ENCODE results near the gene RBMX.

RBMX gene

DNA sequence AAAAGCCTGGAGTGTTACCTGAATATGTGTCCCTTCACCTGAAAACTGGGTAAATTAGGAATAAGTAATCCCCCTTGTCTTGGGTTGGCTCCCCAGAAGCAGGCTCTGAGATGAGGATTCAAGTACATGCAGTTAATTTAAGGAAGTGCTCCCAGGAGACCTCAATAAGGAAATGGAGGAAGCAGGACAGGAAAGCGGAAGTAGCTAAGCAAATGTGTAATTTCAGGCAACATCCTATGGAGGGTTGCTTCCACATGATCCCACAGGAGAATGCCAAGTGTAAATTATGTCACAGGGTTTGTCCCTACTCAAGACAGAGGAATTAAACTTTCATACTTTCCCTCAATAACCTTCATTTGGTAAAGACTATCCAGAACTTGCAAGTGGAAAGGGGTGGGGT, 51.7 kb downstream of the RBMX start:
- DNase-seq = no peak

GRCh38 chrX:136827026-136827425, 53.5 kb downstream of the RBMX start:
- no peak for DNase-seq

- DNase-seq = no peak
These were observed 54.8 kb downstream of the RBMX start for GRCh38 chrX:136825771-136826170.

Data from CD4-positive, alpha-beta T cell treated with Interleukin-21 for 1 hour (primary cell).